GM19239 (cell line): ENCODE data around the gene TNK2.

Source experiments
- DNase-seq: peaks from one replicate; pipeline ENCODE4 v3.0.0; 2011; ENCODE audit warnings: low spot score; ENCODE audit not compliant: insufficient read length
- FAIRE-seq: peaks from 2 replicates; lab custom pipeline; 2011; peaks lifted over from hg19 to GRCh38; lab: Jason Lieb, UNC

TNK2 gene

GRCh38 chr3:195888311-195888761, 20.0 kb downstream of the TNK2 start:
- DNase-seq, result no peak
- no peak for FAIRE-seq

GRCh38 chr3:195887670-195888069, 20.7 kb downstream of the TNK2 start:
- FAIRE-seq, result no peak
- no peak for DNase-seq

GRCh38 chr3:195886181-195887141, 21.9 kb downstream of the TNK2 start:
- DNase-seq (no peak), FAIRE-seq (no peak)

- FAIRE-seq (no peak), DNase-seq (no peak)
Observed at GRCh38 chr3:195885036-195885891, 23.1 kb downstream of the TNK2 start.

- no peak for FAIRE-seq
- DNase-seq, result no peak
Observed at GRCh38 chr3:195884691-195885035, 23.7 kb downstream of the TNK2 start.

DNA sequence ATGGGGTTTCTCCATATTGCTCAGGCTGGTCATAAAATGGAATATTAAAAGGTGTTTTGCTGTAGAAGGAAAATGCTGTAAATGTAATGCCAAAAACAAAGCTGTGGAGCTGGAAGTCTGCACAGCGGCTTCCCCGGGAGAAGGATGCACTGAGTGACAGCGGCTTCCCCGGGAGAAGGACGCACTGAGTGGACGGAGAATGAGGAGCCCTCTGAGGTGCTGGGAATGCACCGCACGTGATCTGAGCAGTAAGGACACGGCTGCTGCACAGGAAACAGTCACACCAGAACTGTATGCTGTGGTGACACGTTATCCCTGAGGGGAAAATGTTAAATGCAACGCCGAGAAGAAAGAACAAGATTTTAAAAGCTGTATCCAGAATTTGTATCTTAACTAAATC, 24.6 kb downstream of the TNK2 start:
- no peak for FAIRE-seq

GRCh38 chr3:195883160-195883559, 25.2 kb downstream of the TNK2 start:
- no peak for FAIRE-seq
- DNase-seq, result no peak

More for the DNA sequence above, 24.6 kb downstream of the TNK2 start:
- DNase-seq, result no peak

- no peak for DNase-seq
- FAIRE-seq, result no peak
Observed at GRCh38 chr3:195882002-195882441, 26.3 kb downstream of the TNK2 start.

GRCh38 chr3:195881276-195881988, 26.9 kb downstream of the TNK2 start:
- FAIRE-seq (no peak), DNase-seq (no peak)

DNA sequence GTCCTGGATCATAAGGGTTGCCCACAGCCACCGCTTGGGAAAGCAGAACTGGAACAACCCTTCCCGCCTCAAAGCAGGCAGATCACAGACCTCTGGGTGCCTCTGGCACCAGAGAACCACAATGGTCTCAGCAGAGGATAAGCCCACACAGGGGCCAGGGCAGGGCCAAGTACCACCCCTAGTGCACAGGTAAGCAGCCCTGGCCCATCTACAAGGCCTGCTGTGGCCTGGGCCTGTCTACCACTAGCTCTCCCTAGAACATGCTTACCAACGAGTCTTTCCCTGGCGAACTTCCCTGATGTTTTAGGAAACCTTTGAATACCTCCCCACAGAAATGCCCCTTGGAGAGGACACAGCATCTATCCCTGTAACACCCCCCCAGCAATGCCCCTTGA, 28.3 kb downstream of the TNK2 start:
- no peak for DNase-seq
- no peak for FAIRE-seq

DNA sequence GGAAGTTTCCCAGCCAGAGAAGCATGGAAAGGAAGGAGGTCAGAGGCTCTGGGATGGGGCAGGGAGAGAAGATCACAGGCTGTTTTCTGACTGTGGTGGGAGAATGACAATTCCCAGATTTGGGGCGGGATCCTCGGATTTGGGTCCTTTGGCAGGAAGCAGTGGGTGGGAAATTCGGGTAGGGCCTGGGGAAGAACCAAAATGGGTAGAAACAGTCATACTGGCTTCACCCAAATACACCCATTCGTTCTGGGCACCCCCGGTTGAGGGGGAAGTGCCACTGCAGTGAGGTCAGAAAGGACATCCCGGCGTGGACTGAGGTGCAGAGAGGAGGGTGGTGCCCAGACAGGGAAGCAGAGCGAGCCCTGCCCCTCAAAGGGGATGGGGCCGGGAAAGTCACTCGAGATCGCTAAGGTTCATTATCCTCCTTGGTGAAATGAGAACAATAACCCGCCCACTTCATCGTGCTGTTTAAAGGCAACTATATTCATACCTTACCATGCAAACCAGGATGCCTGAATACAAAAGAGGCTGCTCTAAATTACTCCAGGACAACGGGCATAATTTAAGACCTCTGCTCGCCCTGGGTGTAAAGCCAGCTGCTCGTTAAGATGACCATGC, 28.8 kb downstream of the TNK2 start:
- no peak for DNase-seq
- no peak for FAIRE-seq

DNA sequence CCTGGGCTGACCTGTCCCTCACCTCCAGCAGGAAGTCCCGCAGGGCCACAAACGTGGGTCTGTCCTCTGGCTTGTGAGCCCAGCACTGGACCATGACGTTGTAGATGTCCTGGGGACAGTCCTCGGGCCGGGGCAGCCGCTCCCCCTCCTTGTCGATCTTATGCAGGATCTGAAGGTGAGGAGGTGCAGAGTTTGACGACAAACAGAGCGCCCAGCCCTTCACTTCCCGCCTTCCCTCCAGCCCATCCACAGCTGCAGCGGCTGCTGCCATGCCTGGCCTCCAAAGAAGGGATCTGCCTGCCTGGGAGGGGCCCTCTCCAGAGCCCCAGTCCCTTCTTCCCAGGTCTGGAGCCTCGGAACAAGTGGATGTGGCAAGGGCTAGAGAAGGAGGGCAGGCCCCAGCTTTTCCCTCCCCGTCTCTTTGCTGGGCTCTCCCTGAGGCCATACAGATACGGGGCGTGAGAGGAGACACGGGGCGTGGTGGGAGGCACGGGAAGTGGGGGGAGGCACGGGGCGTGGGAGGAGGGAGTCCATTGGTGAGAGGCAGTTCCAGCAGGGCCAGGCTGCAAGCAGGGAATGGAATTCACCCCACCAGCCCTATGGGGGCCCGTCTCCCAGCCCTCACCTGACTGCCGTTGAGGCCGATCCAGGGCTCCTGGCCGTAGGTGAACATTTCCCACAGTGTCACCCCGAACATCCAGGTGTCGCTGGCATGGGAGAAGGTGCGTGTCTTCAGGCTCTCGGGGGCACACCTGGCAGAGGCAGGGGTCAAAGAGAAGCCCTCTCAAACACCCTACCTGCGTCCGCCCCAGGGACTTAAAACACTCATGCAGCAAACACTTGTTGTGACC, 29.7 kb downstream of the TNK2 start:
- FAIRE-seq (no peak), DNase-seq (no peak)

DNA sequence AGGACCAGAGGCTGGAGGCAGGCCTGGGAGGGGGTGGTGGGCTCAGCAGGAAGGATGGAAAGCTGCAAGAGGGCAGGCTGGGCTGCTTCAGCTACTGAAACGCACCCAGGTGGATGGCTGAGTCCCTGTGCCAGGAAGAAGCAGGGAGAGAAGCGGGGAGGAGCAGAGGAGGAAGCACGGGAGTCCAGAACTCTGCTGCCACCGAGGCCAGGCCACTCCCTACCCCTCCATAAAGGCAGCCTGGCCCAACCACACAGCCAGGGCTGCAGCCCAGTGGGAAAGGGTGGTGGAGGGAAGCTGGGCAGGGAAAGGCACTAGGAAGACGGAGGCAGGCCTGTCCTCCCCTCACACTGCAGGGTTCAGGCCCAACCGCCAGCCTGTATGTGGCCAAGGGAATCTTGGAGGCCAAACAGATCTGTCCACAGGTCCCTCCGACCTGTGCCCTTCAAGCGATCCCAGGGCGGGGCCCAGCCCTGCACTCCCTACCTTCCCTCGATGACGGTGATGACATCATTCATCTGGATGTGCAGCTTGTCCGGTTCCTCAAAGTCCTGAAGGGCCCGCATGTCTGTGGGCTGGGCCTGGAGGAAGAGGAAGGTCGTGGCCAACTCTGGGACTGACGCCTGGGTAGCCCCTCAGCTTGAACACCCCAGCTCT, 30.5 kb downstream of the TNK2 start:
- DNase-seq (no peak), FAIRE-seq (no peak)

DNA sequence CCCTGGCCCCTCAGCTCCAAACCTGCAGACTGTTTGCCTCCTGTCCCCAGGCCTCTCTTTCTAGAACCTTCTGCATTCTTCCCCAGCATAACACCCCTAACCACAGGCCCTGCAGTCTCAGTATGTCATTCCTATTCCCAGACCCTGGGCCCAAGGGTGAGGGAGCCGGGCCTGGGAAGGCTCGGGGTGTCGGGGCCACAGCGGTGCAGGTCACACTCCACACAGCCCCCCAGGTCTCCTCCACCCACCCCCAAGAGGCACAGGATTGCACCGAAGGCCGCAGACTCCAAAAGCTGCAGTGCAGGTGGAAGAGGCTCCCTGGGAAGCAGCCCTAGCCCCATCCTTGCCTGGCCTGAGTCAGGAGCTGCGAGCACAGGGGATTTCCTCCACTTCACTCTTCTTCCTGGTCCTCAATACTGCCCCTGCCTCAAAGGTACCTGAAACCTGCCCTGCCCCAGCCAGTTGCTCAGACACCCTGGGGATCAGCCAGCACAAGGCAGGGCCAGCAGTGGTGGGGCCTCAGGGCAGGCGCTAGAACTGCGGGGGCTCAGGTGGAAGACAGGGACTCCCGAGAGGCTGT, 31.1 kb downstream of the TNK2 start:
- FAIRE-seq, result no peak
- no peak for DNase-seq

GRCh38 chr3:195876297-195877064, 31.9 kb downstream of the TNK2 start:
- DNase-seq, result no peak

DNA sequence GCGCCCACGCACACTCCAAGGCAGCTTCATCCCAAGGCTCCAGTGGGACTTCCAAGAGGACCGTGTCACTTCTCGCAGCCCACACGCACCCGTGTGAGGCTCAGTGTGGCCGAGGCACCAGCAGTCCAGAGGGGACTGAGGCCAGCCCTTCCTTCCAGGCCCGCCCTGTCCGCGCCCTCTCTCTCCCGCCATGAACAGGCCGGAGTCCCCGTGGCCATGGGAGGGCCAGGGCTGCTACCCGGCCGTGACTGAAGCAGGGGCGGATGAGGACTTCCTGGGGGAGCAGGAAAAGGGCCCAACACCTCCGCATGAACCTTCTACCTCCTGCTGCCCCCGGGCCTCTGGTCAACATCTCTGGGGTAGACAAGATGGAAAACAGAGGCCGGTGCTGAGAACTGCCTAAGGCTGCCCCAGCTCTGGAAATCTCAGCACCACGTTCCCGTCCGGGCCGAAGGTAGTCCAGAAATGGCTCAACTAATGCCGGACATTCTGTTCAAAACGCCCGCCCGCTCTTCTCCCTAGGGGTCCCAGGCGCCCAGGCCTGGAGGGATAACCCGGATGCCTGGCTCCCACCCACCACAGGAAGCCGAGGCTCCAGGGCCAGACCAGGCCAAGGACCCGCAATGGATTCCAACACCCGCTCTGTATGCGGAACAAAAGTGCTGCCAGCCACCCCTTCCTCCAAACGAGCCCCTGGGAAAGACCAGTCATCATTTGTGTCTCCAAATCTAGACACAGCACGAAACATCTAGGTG, 32.7 kb downstream of the TNK2 start:
- FAIRE-seq (no peak), DNase-seq (no peak)

More at GRCh38 chr3:195876297-195877064, 31.9 kb downstream of the TNK2 start:
- FAIRE-seq, result no peak

GRCh38 chr3:195873971-195874370, 34.4 kb downstream of the TNK2 start:
- FAIRE-seq (no peak), DNase-seq (no peak)
